ENCODE data around the gene ZNF467.

DNA sequence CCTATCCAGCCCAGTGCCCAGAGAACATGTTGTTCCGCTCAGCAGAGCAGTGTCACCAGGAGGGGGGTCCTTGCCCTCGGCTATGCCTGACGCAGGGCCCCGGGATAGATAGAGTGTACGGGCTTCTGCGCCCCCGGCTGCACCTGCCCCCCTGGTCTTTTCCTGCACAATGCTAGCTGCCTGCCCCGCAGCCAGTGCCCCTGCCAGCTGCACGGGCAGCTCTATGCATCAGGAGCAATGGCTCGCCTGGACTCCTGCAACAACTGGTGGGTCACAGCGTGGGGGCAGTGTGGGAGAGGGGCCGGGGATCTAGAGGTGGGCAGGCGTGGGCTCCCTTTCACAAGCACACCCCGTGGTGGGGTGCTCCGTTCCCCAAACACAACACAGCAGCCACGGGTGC, 33.3 kb upstream of the ZNF467 start:
- TF ChIP-seq, protein P1, sequence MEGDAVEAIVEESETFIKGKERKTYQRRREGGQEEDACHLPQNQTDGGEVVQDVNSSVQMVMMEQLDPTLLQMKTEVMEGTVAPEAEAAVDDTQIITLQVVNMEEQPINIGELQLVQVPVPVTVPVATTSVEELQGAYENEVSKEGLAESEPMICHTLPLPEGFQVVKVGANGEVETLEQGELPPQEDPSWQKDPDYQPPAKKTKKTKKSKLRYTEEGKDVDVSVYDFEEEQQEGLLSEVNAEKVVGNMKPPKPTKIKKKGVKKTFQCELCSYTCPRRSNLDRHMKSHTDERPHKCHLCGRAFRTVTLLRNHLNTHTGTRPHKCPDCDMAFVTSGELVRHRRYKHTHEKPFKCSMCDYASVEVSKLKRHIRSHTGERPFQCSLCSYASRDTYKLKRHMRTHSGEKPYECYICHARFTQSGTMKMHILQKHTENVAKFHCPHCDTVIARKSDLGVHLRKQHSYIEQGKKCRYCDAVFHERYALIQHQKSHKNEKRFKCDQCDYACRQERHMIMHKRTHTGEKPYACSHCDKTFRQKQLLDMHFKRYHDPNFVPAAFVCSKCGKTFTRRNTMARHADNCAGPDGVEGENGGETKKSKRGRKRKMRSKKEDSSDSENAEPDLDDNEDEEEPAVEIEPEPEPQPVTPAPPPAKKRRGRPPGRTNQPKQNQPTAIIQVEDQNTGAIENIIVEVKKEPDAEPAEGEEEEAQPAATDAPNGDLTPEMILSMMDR (IDR thresholded peaks at IDR 0.05) = no peak
- no peak for TF ChIP-seq POLR2AphosphoS5 (IDR thresholded peaks at IDR 0.05; ENCODE audit: low read depth, low read length)
- TF ChIP-seq, protein P2, sequence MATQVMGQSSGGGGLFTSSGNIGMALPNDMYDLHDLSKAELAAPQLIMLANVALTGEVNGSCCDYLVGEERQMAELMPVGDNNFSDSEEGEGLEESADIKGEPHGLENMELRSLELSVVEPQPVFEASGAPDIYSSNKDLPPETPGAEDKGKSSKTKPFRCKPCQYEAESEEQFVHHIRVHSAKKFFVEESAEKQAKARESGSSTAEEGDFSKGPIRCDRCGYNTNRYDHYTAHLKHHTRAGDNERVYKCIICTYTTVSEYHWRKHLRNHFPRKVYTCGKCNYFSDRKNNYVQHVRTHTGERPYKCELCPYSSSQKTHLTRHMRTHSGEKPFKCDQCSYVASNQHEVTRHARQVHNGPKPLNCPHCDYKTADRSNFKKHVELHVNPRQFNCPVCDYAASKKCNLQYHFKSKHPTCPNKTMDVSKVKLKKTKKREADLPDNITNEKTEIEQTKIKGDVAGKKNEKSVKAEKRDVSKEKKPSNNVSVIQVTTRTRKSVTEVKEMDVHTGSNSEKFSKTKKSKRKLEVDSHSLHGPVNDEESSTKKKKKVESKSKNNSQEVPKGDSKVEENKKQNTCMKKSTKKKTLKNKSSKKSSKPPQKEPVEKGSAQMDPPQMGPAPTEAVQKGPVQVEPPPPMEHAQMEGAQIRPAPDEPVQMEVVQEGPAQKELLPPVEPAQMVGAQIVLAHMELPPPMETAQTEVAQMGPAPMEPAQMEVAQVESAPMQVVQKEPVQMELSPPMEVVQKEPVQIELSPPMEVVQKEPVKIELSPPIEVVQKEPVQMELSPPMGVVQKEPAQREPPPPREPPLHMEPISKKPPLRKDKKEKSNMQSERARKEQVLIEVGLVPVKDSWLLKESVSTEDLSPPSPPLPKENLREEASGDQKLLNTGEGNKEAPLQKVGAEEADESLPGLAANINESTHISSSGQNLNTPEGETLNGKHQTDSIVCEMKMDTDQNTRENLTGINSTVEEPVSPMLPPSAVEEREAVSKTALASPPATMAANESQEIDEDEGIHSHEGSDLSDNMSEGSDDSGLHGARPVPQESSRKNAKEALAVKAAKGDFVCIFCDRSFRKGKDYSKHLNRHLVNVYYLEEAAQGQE (IDR thresholded peaks at IDR 0.05; ENCODE audit: insufficient read depth in 1 of 2, low read depth in 2 of 2, low read length in 1 of 2) = no peak

Data from Panc1 (cell line).